ENCODE data around the gene KLF6. TPM values are rescaled to one million over a fixed set of nuclear protein-coding genes. Genes with fewer than 3 reads are reported as not detected.

KLF6 gene
- total and polyA plus RNA-seq, 2 donors (not counting 1 experiment from before 2014, with no cell fraction given) = 175 to 921 TPM

GRCh38 chr10:3783682-3784432, 1.2 kb downstream of the KLF6 start:
- H3K36me3 ChIP-seq (replicated peaks in 1 of 2; ENCODE audit: control extremely low read depth in 1 of 2, control insufficient read depth in 1 of 2, extremely low read depth in 1 of 2, insufficient read depth in 2 of 2, low read length in 1 of 2) = peaks cover 2 to 33% of the 10 kb centered on the region in 2 experiments
- TF ChIP-seq CTCF (IDR thresholded peaks at IDR 0.05) (no peak), EZH2 (IDR thresholded peaks at IDR 0.05; ENCODE audit: borderline replicate concordance, insufficient read depth, low read depth, low read length, poor library complexity, severe bottlenecking) (no peak)
- H3K27ac ChIP-seq (ENCODE audit: low read length in 2 of 2) = peak overlapping the region; percentile 97 to 99
- H3K4me1 ChIP-seq (ENCODE audit: control insufficient read depth in 2 of 2, insufficient read depth in 2 of 2, low read length in 2 of 2) = peaks cover 36 to 45% of the 10 kb centered on the region in 2 donors
- DNase-seq = peak; percentile 57
- H3K9ac ChIP-seq (ENCODE audit: low read length) = peak overlapping the region; percentile 99
- H3K9me3 ChIP-seq (ENCODE audit: control extremely low read depth in 1 of 3, control insufficient read depth in 2 of 3, insufficient read depth in 1 of 3, low read length in 2 of 3) = peaks cover 0 to 6% (median 0%) of the 10 kb centered on the region in 3 donors
- H3K4me1 Mint-ChIP-seq = peaks cover 41% of the 10 kb centered on the region
- ChIA-PET CTCF (interaction anchor here (1.0 to 2.3 kb wide), 9 partner anchors 9 to 873 kb away, joined by 3 to 10 read pairs (median 4); no protein-coding TSS in a partner anchor), POLR2A (interaction anchor here (0.6 to 4.0 kb wide), 17 partner anchors 9 to 347 kb away, joined by 3 to 40 read pairs (median 7); no protein-coding TSS in a partner anchor)
- H3K4me3 ChIP-seq (ENCODE audit: control extremely low read depth in 1 of 5, extremely low read depth in 1 of 5, insufficient read depth in 1 of 5, low read depth in 2 of 5, low read length in 4 of 5) = peak overlapping the region; percentile 90 to 100 (median 98)
- H3K27me3 ChIP-seq (replicated peaks in 1 of 4; ENCODE audit: control extremely low read depth in 1 of 4, control insufficient read depth in 3 of 4, insufficient read depth in 4 of 4, low read length in 3 of 4) = no peaks in the 10 kb centered on the region
- peak overlapping the region; percentile 96 for H3K4me3 Mint-ChIP-seq
- 0% methylated on average over 16 of the region's 22 CpGs for WGBS (ENCODE audit: insufficient coverage)
- H3K79me2 ChIP-seq (ENCODE audit: control insufficient read depth, insufficient read depth, low read length) = peaks cover 65% of the 10 kb centered on the region
- H3K9me3 Mint-ChIP-seq (ENCODE audit: insufficient read depth) = no peaks in the 10 kb centered on the region
- H3K4me2 ChIP-seq (replicated peaks; ENCODE audit: low read depth, low read length, poor library complexity, severe bottlenecking) = peak overlapping the region; percentile 82
- H3K27ac Mint-ChIP-seq = peak overlapping the region; percentile 96
- ATAC-seq (ENCODE audit: low read depth) = no peak
- H4K20me1 ChIP-seq (ENCODE audit: control insufficient read depth, insufficient read depth, low read length, poor library complexity, severe bottlenecking) = peaks cover 61% of the 10 kb centered on the region
- H2AFZ ChIP-seq (ENCODE audit: insufficient read depth, low read depth, low read length, poor library complexity, severe bottlenecking) = no peak overlapping the region
- intact Hi-C loops (cut with micrococcal nuclease) = loop anchor here (1.0 to 10.0 kb wide), 5 partner anchors 45 to 609 kb away; partner anchors contain the start of gene PITRM1
- no peaks in the 10 kb centered on the region for H3K27me3 Mint-ChIP-seq
